ENCODE results near the gene UGT2B17.

GRCh38 chr4:68597482-68597881, 21.4 kb upstream of the UGT2B17 start:
- no peak for TF ChIP-seq CTCF (conservative IDR thresholded peaks at IDR 0.05; ENCODE audit: low read length)
- TF ChIP-seq EZH2phosphoT487 (IDR thresholded peaks at IDR 0.05; ENCODE audit: borderline replicate concordance, low read depth, low read length), result no peak
